Limb (tissue), 2 donors: ENCODE measurements around the gene PATJ.
"Not testable (repeated sequence)": the region's sequence is repeated elsewhere in the genome, so short reads cannot be mapped to it uniquely, and the experiment has no call there.

ENCODE experiments used
- DNase-seq, 2 donors: peaks; one replicate each; pipeline ENCODE4 v3.0.0-alpha.2; 2016; ENCODE audit errors: extremely low spot score in 2 of 2

Gene PATJ

DNA sequence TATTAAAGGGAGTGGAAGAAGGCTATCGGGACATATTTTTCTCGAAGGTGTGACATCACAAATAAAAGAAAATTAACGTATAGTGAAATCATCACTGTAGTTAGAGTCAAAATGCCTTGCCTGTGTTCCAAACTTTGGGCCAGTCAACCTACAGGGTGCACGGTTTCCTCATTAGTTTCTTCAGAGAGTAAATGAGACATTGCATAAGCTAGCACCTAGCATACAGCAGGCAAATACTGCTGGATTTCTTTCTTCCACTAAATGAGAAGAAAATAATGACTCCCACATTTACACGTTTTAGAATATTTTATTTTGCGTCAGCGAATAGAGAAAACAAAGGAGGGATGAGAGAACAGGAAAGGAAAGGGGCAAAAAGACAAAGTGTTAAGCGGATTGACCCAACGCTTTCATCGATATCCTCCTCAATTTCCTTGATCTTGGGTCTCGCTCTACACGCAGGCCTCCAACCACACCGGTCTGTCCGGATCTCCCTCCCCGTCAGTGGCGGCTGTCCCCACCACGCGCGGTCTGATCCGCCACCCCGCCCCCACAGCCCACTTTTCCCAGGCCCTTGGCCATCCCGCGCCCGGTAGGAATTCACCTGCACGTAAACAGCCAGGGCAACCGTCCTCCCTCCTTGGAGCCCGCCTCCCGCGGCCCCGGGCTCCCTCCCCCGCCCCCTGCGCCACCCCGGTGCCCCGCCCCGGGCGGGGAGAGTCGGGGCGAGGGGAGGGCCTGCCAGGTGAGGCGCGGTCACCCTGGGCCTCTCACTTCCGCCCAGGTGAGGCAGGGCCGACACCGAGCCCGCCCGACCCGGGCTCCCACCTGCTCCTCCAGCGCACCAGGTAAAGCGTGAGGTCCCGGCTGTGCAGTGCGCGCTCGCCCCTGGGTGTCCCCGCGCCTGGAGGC lies at the start of gene PATJ:
Gene PATJ, plus strand, starts transcription at position 770 of the 909 bp plus-strand sequence. CDS start 20,413 bp downstream, outside the sequence.
- DNase-seq, result peak; percentile 8 to 80

DNA sequence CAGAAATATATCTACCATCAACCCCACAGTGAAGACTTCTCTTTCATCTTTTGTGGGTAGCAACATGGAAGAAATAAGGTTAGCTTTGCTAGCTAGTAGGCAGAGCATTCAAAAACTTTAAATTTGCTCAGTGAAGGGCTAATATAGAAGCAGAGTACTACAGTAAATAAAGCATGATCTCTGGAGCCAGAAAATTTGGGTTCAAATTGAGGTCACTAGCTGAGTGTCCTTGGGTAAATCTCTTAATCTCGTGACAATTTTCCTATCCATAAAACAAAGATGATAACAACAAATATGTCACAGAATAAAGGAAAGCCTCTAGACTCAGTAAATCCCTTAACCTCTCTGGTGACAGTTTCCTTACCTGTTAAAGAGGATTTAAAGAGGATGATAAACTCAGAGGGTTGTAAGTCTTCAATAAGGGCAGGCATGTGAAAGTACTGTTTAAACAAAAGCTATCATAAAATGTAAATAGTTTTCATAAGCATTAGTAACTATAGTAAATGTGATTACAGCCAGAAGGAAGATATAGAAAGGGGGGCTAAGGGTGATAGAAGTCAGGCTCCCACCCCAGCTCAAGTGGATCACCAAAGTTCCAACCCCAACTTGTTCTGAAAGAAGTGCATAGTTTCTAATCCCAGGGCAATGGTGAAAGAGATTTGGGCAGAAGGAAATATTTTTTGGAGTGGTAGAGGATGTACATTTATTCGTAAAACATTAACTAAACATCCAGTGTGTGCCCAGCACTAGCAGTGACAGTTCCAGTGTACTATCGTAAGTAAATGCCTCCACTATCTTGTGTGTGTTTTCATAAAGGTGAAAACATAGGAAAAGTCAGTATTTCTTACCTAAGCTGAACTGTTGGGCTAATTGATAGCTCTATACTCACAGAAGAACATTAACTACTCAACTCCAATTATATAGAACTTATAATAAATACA lies 42.1 kb upstream of the PATJ start:
- no peak for DNase-seq

- no peak for DNase-seq
Observed at GRCh38 chr1:61708953-61709907, 33.0 kb upstream of the PATJ start.

DNA sequence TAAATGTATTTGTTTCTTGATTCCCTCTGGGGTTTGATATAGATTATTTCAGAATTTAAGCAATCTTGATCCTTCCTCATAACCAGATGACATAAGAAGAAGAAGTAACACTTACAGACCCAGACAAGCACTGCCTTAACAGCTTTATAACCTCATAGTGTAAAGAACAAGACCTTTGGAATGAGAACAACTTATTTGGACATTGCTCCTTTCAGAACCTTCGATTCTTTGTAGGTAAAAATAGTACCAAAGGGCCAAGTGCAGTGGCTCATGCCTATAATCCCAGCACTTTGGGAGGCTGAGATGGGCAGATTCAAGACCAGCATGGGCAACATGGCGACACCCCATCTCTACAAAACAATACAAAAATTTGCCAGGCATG lies 32.4 kb upstream of the PATJ start:
- DNase-seq, result no peak

- DNase-seq, result not testable (repeated sequence)
Observed at GRCh38 chr1:61711257-61711656, 31.0 kb upstream of the PATJ start.

GRCh38 chr1:61711969-61712368 lies 30.3 kb upstream of the PATJ start:
- DNase-seq, result no peak

DNA sequence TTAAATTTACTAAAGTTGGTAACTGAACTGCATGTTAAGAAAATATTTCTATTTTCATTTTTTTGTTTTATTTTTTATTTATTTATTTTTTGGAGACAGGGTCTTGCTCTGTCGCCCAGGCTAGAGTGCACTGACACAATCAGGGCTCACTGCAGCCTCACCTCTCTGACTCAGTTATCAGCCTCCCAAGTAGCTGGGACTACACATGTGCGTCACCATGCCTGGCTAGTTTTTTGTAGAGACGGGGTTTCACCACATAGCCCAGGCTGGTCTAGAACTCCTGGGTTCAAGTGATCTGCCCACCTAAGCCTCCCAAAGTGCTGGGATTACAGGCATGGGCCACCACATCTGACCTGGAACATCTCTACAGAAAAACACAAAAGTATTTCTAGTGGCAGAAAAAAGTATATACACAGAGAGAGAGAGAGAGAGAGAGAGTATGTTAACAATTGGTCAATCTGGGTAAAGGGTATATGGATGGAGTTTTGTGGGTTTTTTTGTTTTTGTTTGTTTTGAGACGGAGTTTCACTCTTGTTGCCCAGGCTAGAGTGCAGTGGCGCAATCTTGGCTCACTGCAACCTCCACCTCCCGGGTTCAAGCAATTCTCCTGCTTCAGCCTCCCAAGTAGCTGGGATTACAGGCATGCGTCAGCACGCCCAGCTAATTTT lies 23.1 kb upstream of the PATJ start:
- DNase-seq, result not testable (repeated sequence)

GRCh38 chr1:61724506-61724812 lies 17.8 kb upstream of the PATJ start:
- DNase-seq, result no peak

- DNase-seq, result peak; percentile 91 to 95
Observed at GRCh38 chr1:61724813-61725694, 17.2 kb upstream of the PATJ start, which contains the start of gene TM2D1. TSS of gene TM2D1 (minus strand) at chr1:61725141. CDS start at chr1:61725120, 21 bp downstream.

- no peak for DNase-seq
Observed at GRCh38 chr1:61727544-61727943, 14.7 kb upstream of the PATJ start.

- DNase-seq, result not testable (repeated sequence)
Observed at GRCh38 chr1:61730679-61731078, 11.6 kb upstream of the PATJ start.

GRCh38 chr1:61732726-61733125 lies 9.6 kb upstream of the PATJ start:
- DNase-seq, result peak in 1 of 2 donors; percentile 24

DNA sequence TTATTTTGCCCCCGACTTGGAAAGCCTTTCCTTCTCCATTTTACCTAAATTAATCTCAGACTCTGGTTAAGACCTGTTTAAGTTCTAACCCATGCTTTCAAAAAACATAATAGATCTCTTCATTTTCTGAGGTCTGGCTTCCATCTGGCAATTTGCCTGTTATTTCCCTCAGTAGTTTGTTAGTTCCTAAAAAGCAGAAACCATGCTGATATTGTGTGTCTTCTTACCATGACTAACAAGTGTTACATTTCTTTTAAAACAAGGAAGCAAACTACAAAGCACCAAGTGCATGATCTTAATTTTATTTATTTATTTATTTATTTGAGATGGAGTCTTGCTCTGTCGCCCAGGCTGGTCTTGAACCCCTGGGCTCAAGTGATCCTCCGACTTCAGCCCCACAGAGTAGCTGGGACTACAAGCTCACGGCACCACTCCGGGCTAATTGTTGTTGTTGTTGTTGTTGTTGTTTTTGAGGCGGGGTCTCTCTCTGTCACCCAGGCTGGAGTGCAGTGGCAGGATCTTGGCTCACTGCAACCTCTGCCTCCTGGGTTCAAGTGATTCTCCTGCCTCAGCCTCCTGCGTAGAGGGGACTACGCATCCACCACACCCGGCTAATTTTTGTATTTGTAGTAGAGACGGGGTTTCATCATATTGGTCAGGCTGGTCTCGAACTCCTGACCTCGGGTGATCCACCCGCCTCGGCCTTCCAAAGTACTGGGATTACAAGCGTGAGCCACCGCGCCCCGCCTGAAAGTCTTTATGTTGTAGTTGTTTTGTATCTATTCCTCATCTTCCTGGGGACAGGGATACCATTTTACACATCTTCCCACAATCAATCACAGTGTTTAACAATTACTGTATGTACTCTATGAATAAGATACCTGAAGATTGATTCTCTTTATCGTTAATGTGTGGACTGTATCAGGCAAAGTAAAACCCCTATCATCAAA lies 1.3 kb upstream of the PATJ start:
- DNase-seq, result no peak

- peak; percentile 30 to 77 for DNase-seq
Observed at GRCh38 chr1:61742620-61743430, 545 bp downstream of the PATJ start.

DNA sequence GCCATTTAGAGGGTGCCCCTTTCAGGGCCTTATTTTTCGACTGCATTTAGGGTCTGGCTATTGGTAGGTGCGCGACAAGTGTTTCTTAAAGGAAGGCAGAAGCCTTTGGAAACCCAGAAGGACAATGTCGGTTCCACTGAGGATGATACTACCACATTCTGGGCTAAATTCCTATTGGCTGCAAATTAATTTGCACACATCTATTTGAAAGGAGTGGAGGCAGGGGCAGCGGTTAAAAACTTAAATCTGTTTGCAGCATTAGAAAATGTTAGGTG lies 1.1 kb downstream of the PATJ start:
- no peak for DNase-seq

DNA sequence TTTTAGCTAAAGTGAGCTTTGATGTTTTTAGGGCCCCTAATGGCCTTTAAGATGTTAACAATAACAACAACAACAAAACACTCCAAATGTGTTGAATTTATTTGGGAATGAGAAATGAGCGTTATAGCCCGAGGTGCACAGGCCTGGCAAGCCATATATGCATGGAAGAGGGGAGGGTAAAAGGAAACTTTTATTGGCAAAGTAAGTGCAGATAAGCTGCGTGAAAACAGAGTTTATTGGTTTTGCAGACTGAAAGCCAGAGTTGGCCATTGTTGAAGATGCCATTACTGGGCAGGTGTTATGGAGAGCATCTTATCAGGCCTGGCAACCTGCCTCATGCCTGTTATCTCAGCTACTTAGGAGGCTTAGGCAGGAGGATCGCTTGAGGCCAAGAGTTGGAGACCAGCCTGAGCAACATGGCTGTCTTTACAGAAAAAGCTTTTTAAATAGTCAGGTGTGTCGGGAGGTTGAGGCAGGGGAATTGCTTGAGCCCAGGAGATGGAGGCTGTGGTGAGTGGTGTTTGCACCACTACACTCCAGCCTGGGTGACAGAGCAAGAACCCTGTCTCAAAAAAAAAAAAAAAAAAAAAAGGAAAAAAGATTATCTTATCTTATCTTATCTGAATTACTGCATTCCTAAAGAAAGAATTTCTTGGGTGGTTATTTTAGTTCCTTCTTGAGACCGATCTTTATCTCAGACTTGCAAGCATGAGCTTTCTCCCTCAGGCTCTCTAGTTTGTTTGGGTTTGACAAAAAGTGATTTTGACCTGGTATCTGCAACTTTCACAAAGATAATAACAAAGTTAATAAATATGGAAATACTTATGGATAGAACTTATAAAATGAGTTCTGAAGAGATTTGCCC lies 1.7 kb downstream of the PATJ start:
- no peak for DNase-seq

DNA sequence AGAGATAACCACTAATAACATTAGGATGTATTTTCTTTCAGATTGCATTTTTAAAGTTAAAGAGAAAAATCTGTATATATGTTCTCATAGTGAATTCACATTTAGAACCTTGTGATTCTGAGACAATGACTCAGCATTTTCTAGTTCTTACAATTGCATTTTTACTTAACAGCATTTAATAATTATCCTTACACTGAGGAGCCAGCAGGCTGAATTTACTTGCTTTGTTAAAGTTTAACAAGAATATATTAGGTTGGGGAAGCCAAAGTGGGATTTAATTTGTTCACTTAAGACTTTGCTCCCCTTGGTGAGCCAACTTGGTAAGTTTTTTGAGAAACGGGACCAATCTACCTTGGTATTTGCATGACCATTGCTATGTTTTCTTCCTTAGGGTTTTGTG lies 4.5 kb downstream of the PATJ start:
- DNase-seq, result no peak
